Peyer's patch (tissue), 4 donors: ENCODE results near the gene RELN. TPM values are rescaled to one million over a fixed set of nuclear protein-coding genes. Genes with fewer than 3 reads are reported as not detected.

Experiments
- DNase-seq, 3 donors: peaks; one replicate each; pipeline ENCODE4 v3.0.0-alpha.2; 2017 to 2019
- H3K27ac ChIP-seq, 4 donors: fragments of 200-600 bp; sonication (generic); one replicate each; pipeline ENCODE4 v1.5.1; 2016 to 2019
- H3K27me3 ChIP-seq, 2 donors: fragments of 200-600 bp; sonication (generic); one replicate each; pipeline ENCODE4 v1.5.1; 2019
- H3K36me3 ChIP-seq, 3 donors: fragments of 200-600 bp; sonication (generic); one replicate each; pipeline ENCODE4 v1.5.1; 2016 to 2019
- H3K4me1 ChIP-seq, 4 donors: fragments of 200-600 bp; sonication (generic); one replicate each; pipeline ENCODE4 v1.5.1; 2016 to 2019
- H3K4me3 ChIP-seq, 4 donors: fragments of 200-600 bp; sonication (generic); 1 replicate in 3 of 4; 2 replicates in 1 of 4; pipeline ENCODE4 v1.5.1; 2016 to 2019; ENCODE audit warnings: mild to moderate bottlenecking in 1 of 4
- H3K9me3 ChIP-seq, 4 donors: fragments of 200-600 bp; sonication (generic); one replicate each; pipeline ENCODE4 v1.5.1; 2016 to 2019; ENCODE audit warnings: mild to moderate bottlenecking in 1 of 4
- POLR2A ChIP-seq, 2 donors: fragments of 450-650 bp; IDR thresholded peaks; one replicate each; pipeline ENCODE4 v1.5.1; 2017; ENCODE audit warnings: antibody characterized with exemption in 2 of 2, mild to moderate bottlenecking in 2 of 2, moderate library complexity in 2 of 2
- total RNA-seq, 4 donors: library from RNA; depleted of rRNA; stranded (reverse); fragments of >200 nt; gene quantifications; one replicate each; pipeline ENCODE4 v1.1.0, GENCODE V29; 2016
- TF ChIP-seq, protein P1 (sequence below), 6 experiments: fragments of 450-650 bp in 4 of 6; fragments of 200-600 bp in 2 of 6; sonication (generic) in 1 of 6; IDR thresholded peaks; one replicate each; pipeline ENCODE4 v1.5.1; 2017 to 2019; ENCODE audit warnings: antibody characterized with exemption in 6 of 6, mild to moderate bottlenecking in 3 of 6, moderate library complexity in 1 of 6

Gene RELN
- total RNA-seq, 4 donors from 2014 or later: 1.7 to 3.9 (median 3.2) TPM

DNA sequence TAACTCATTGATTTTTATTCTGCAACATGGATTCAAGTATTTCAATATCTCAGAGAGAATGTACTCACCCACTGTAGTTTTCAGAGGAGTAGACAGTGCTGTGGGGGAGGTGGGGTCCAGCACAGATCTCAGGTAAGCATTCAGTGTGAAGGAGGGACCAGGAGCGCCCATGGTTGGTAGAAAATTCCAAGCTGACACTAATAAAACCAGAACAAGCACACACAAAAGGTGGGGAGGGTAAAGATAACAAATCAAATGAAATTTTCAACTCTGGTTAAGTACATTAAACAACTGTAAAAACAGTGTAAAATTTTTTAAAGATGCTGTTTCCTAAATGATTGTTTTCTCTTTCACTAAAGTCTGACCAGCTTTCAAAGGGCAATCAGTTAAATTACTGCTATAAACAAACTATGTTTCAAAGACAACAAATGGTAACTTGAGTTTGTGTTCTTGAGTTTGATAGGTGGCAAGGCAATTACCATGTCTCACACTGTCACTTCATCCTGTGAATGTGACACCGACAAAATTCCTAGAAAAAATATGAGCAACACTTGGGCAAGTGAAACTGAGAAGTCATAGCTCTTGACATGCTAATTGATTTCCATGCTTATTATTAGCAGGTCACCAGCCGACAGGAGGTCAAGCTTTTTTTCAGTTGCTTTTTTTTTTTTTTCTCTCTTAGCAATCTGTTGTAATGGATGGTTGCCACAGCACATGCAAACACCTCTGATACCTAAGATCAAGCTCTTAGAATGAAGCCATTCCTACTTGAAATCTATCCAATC lies 337.7 kb downstream of the RELN start:
- no peaks in the 10 kb centered on the region for H3K27me3 ChIP-seq
- H3K4me1 ChIP-seq: no peaks in the 10 kb centered on the region
- no peak overlapping the region for H3K4me3 ChIP-seq
- DNase-seq: no peak
- no peaks in the 10 kb centered on the region for H3K36me3 ChIP-seq
- TF ChIP-seq, protein P1, sequence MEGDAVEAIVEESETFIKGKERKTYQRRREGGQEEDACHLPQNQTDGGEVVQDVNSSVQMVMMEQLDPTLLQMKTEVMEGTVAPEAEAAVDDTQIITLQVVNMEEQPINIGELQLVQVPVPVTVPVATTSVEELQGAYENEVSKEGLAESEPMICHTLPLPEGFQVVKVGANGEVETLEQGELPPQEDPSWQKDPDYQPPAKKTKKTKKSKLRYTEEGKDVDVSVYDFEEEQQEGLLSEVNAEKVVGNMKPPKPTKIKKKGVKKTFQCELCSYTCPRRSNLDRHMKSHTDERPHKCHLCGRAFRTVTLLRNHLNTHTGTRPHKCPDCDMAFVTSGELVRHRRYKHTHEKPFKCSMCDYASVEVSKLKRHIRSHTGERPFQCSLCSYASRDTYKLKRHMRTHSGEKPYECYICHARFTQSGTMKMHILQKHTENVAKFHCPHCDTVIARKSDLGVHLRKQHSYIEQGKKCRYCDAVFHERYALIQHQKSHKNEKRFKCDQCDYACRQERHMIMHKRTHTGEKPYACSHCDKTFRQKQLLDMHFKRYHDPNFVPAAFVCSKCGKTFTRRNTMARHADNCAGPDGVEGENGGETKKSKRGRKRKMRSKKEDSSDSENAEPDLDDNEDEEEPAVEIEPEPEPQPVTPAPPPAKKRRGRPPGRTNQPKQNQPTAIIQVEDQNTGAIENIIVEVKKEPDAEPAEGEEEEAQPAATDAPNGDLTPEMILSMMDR (IDR thresholded peaks at IDR 0.05): no peak
- TF ChIP-seq POLR2A (IDR thresholded peaks at IDR 0.05): no peak
- no peaks in the 10 kb centered on the region for H3K9me3 ChIP-seq
- H3K27ac ChIP-seq: no peak overlapping the region

DNA sequence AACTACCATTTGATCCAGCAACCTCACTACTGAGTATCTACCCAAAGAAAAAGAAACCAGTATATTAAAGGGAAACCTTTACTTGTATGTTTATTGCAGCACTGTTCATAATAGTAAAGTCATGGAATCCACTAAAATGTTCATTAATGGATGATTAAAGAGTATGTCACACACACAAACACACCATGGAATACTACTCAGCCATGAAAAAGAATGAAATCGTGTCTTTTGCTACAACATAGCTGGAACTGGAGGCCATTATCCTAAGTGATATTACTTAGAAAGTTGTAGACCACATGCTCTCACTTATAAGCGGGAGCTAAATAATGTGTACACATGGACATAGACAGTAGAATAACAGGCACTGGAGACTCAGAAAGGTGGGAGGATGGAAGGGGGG lies 340.4 kb downstream of the RELN start:
- Histone ChIP-seq H3K4me3 (no peak overlapping the region), H3K36me3 (no peaks in the 10 kb centered on the region), H3K27me3 (no peaks in the 10 kb centered on the region), H3K27ac (no peak overlapping the region), H3K4me1 (no peaks in the 10 kb centered on the region), H3K9me3 (no peaks in the 10 kb centered on the region)
- TF ChIP-seq POLR2A (IDR thresholded peaks at IDR 0.05): no peak
- TF ChIP-seq, protein P1 (IDR thresholded peaks at IDR 0.05): no peak
- no peak for DNase-seq

DNA sequence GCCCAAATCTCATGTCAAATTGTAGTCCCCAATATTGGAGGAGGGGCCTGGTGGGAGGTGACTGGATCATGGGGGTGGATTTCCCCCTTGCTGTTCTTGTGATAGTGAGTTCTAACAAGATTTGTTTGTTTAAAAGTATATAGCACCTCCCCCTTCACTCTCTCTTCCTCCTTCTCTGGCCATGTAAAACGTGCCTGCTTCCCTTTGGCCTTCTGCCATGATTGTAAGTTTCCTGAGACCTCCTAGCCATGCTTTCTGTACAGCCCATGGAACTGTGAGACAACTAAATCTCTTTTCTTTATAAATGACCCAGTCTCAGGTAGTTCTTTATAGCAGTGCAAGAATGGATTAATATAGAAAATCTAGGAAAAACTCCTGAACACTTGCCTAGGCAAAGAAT lies 341.3 kb downstream of the RELN start:
- Histone ChIP-seq H3K4me1 (no peaks in the 10 kb centered on the region), H3K27me3 (no peaks in the 10 kb centered on the region), H3K9me3 (no peaks in the 10 kb centered on the region), H3K4me3 (no peak overlapping the region), H3K36me3 (no peaks in the 10 kb centered on the region), H3K27ac (no peak overlapping the region)
- no peak for DNase-seq
- TF ChIP-seq, protein P1 (IDR thresholded peaks at IDR 0.05): no peak
- TF ChIP-seq POLR2A (IDR thresholded peaks at IDR 0.05): no peak

DNA sequence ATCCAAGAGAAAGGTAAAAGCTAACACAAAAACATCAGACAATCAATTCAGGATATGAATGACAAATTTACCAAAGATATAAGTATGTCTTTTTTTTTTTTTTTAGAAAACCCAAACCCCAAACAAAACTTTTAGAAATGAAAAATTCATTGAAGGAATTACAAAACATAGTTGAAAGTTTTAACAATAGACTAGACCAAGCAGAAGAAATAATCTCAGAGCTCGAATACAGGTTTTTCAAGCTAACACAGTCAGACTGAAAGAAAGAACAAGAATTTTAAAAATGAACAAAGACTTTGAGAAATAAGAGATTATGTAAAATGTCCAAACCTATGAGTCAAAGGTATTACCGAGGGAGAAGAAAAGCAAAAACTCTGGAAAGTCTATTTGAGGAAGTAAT lies 345.1 kb downstream of the RELN start:
- H3K36me3 ChIP-seq: no peaks in the 10 kb centered on the region
- no peak overlapping the region for H3K4me3 ChIP-seq
- no peak for DNase-seq
- H3K4me1 ChIP-seq: no peaks in the 10 kb centered on the region
- no peaks in the 10 kb centered on the region for H3K9me3 ChIP-seq
- TF ChIP-seq POLR2A (IDR thresholded peaks at IDR 0.05): no peak
- TF ChIP-seq, protein P1 (IDR thresholded peaks at IDR 0.05): no peak
- no peak overlapping the region for H3K27ac ChIP-seq
- no peaks in the 10 kb centered on the region for H3K27me3 ChIP-seq

DNA sequence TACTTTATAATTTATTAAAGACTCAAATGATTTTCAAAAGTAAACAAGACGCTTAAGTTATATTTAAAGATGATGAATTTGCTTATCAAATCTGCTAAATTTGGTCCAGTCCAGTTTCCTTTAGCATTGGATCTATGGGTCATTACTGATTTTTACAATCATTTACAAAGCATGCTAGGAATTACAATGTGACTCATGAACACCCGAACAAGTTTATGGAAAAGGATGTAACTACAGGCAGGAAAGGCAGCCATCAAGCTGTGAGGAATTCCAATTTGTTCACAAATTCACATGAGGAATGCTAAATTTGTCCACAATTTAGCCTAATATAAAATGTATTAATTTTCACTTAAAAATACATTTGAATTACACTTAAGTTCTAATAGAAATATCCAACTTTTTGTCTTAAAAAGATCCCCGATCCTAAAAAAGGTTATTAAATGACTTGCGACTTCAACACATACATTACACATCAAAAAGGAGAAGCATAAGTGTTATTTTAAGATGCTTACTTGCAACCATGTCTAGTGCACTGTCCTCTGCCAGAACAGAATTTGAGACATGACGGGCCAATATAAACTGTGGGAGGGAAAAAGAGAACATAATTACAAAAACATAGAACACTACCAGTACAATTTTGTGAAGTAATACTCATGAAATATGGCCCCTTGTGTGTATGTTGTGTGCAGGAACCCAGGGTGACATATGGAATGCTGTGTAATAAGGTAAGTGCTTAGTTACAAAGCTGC lies 349.3 kb downstream of the RELN start:
- Histone ChIP-seq H3K9me3 (no peaks in the 10 kb centered on the region), H3K4me3 (no peak overlapping the region)

More for the DNA sequence above, 349.3 kb downstream of the RELN start:
- Histone ChIP-seq H3K27me3 (no peaks in the 10 kb centered on the region), H3K36me3 (no peaks in the 10 kb centered on the region), H3K27ac (no peak overlapping the region), H3K4me1 (no peaks in the 10 kb centered on the region)
- TF ChIP-seq, protein P1 (IDR thresholded peaks at IDR 0.05): no peak
- no peak for TF ChIP-seq POLR2A (IDR thresholded peaks at IDR 0.05)
- no peak for DNase-seq
